ENCODE results near the gene PSIP1.

- TF ChIP-seq CTCF (IDR thresholded peaks at IDR 0.05 in 4 of 5, conservative IDR thresholded peaks at IDR 0.05 in 1 of 5), result no peak
- TF ChIP-seq POLR2A (IDR thresholded peaks at IDR 0.05), result no peak
These were observed 19.0 kb upstream of the PSIP1 start for GRCh38 chr9:15529566-15530324.

Data from gastrocnemius medialis (tissue), 4 donors.